Neural cell (in vitro differentiated cells): ENCODE data around the gene MGA. TPM values are rescaled to one million over a fixed set of nuclear protein-coding genes. Genes with fewer than 3 reads are reported as not detected.

Experiments used
- H2AFZ ChIP-seq: fragments of 200-600, 300-800 bp; sonication (generic), shearing (Covaris generic); 2 replicates; pipeline ENCODE4 v1.6.0; 2014; ENCODE audit warnings: low read depth, mild to moderate bottlenecking, antibody characterized with exemption, low read length, moderate library complexity
- H3F3A ChIP-seq: fragments of 200-600 bp; shearing (Covaris generic); 2 replicates; pipeline ENCODE4 v1.6.1; 2016; ENCODE audit warnings: mild to moderate bottlenecking, moderate library complexity, mixed read lengths, antibody characterized with exemption, low read length; ENCODE audit not compliant: insufficient read depth, poor library complexity, severe bottlenecking
- H3K27ac ChIP-seq: fragments of 200-600, 300-800 bp; sonication (generic), shearing (Covaris generic); 2 replicates; pipeline ENCODE4 v1.5.1; 2014; ENCODE audit warnings: mild to moderate bottlenecking, low read length, moderate library complexity
- H3K27me3 ChIP-seq: fragments of 300-800, 200-600 bp; sonication (generic), shearing (Covaris generic); 2 replicates; pipeline ENCODE4 v1.6.0; 2014; ENCODE audit warnings: mild to moderate bottlenecking, low read depth, low read length, moderate library complexity; ENCODE audit not compliant: insufficient read depth
- H3K36me3 ChIP-seq: fragments of 300-800, 200-600 bp; sonication (generic), shearing (Covaris generic); 2 replicates; pipeline ENCODE4 v1.5.1; 2014; ENCODE audit warnings: mild to moderate bottlenecking, antibody characterized with exemption, low read length, moderate library complexity; ENCODE audit not compliant: insufficient read depth
- H3K4me2 ChIP-seq: fragments of 300-800, 200-600 bp; sonication (generic), shearing (Covaris generic); 2 replicates; pipeline ENCODE4 v1.6.0; 2014; ENCODE audit warnings: mild to moderate bottlenecking, low read length
- H3K4me3 ChIP-seq: fragments of 300-800, 200-600 bp; sonication (generic), shearing (Covaris generic); 2 replicates; pipeline ENCODE4 v1.5.1; 2014; ENCODE audit warnings: mild to moderate bottlenecking, low read length, moderate library complexity
- H3K79me2 ChIP-seq: fragments of 200-600 bp; shearing (Covaris generic); replicated peaks from 2 replicates; pipeline ENCODE4 v1.6.0; 2014; ENCODE audit warnings: mild to moderate bottlenecking, low read length, moderate library complexity; ENCODE audit not compliant: insufficient read depth
- H3K9ac ChIP-seq: fragments of 300-800, 200-600 bp; sonication (generic), shearing (Covaris generic); 2 replicates; pipeline ENCODE4 v1.6.1; 2016; ENCODE audit warnings: mild to moderate bottlenecking, low read length, mixed read lengths
- H3K9me2 ChIP-seq: fragments of 200-600 bp; shearing (Covaris generic); 2 replicates; pipeline ENCODE4 v1.6.1; 2016; ENCODE audit warnings: mild to moderate bottlenecking, low read length, mixed read lengths; ENCODE audit not compliant: insufficient read depth
- H3K9me3 ChIP-seq: fragments of 200-600, 300-800 bp; sonication (generic), shearing (Covaris generic); 2 replicates; pipeline ENCODE4 v1.6.1; 2016; ENCODE audit warnings: mild to moderate bottlenecking, mixed run types, low read length, moderate library complexity, mixed read lengths
- H4K20me1 ChIP-seq: fragments of 200-600 bp; shearing (Covaris generic); 2 replicates; pipeline ENCODE4 v1.6.1; 2016; ENCODE audit warnings: mild to moderate bottlenecking, mixed run types; ENCODE audit not compliant: insufficient read depth
- EP300 ChIP-seq: fragments of 450-650 bp; conservative IDR thresholded peaks from 2 replicates; pipeline ENCODE4 v1.6.1; 2014; ENCODE audit warnings: antibody characterized with exemption, mild to moderate bottlenecking, moderate library complexity; ENCODE audit not compliant: poor library complexity, severe bottlenecking
- EZH2 ChIP-seq: fragments of 200-600, 300-800 bp; shearing (Covaris generic), sonication (generic); IDR thresholded peaks from 2 replicates; pipeline ENCODE4 v1.6.1; 2014; ENCODE audit warnings: antibody characterized with exemption, low read length, borderline replicate concordance, mild to moderate bottlenecking; ENCODE audit not compliant: insufficient read depth, poor library complexity, severe bottlenecking
- MXI1 ChIP-seq: fragments of 450-650 bp; conservative IDR thresholded peaks from 2 replicates; pipeline ENCODE4 v1.6.1; 2014; ENCODE audit warnings: antibody characterized with exemption, mild to moderate bottlenecking; ENCODE audit not compliant: poor library complexity, severe bottlenecking
- POLR2AphosphoS5 ChIP-seq: IDR thresholded peaks from 2 replicates; pipeline ENCODE4 v1.6.1; 2012
- RAD21 ChIP-seq: fragments of 450-650 bp; conservative IDR thresholded peaks from 2 replicates; pipeline ENCODE4 v1.6.1; 2014; ENCODE audit warnings: antibody characterized with exemption, mild to moderate bottlenecking, moderate library complexity
- SMC3 ChIP-seq: fragments of 450-650 bp; conservative IDR thresholded peaks from 2 replicates; pipeline ENCODE4 v1.6.1; 2014; ENCODE audit warnings: antibody characterized with exemption, mild to moderate bottlenecking, moderate library complexity; ENCODE audit not compliant: poor library complexity
- TAF1 ChIP-seq: IDR thresholded peaks from 2 replicates; pipeline ENCODE4 v1.6.1; 2012; ENCODE audit warnings: low read depth
- polyA plus RNA-seq: library from polyadenylated mRNA; depleted of rRNA; stranded (reverse); fragments of >200 nt; gene quantifications from 2 replicates; pipeline ENCODE4 v1.2.3, GENCODE V29; 2014
- TF ChIP-seq, protein P1 (sequence below): fragments of 450-650 bp; IDR thresholded peaks from 2 replicates; pipeline ENCODE4 v1.5.1; 2014; ENCODE audit warnings: antibody characterized with exemption, mild to moderate bottlenecking, moderate library complexity; ENCODE audit not compliant: poor library complexity, severe bottlenecking
- TF ChIP-seq, protein P2 (sequence below): IDR thresholded peaks from 2 replicates; pipeline ENCODE4 v1.6.1; 2012; ENCODE audit warnings: borderline replicate concordance

Gene MGA
- polyA plus RNA-seq, 1 donor from 2014 or later = 13.2 TPM

DNA sequence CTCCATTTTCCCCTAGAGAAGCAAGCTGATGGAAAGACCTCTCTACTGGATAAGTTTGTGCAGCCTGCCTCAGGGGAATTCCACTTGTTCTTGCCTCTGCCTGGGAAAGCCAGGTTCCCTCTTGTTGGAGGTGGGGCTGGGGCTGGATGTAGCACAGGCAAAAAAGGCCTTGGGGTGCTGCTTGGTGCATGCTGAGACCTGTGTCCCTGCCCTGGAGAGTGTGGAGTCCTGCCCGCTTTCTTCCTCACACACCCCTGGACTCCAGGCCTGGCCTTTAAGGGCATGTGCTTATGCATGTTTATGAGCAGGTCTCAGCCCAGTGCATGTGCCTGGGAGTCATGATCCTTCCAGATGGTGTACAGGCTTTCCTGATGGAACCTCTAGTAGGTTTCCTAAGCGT, 144.2 kb downstream of the MGA start:
- Histone ChIP-seq H3K4me2 (no peak overlapping the region), H3K4me3 (no peak overlapping the region), H3K9ac (no peak overlapping the region), H3K79me2 (no peaks in the 10 kb centered on the region), H3K36me3 (no peaks in the 10 kb centered on the region), H3K27ac (no peak overlapping the region), H3F3A (no peaks in the 10 kb centered on the region), H3K9me3 (no peaks in the 10 kb centered on the region), H3K27me3 (no peaks in the 10 kb centered on the region), H2AFZ (no peak overlapping the region), H3K9me2 (no peaks in the 10 kb centered on the region), H4K20me1 (no peaks in the 10 kb centered on the region)
- TF ChIP-seq RAD21 = no peak
- TF ChIP-seq TAF1 = no peak
- no peak for TF ChIP-seq POLR2AphosphoS5
- TF ChIP-seq EZH2 = no peak
- no peak for TF ChIP-seq MXI1
- TF ChIP-seq SMC3 = no peak

DNA sequence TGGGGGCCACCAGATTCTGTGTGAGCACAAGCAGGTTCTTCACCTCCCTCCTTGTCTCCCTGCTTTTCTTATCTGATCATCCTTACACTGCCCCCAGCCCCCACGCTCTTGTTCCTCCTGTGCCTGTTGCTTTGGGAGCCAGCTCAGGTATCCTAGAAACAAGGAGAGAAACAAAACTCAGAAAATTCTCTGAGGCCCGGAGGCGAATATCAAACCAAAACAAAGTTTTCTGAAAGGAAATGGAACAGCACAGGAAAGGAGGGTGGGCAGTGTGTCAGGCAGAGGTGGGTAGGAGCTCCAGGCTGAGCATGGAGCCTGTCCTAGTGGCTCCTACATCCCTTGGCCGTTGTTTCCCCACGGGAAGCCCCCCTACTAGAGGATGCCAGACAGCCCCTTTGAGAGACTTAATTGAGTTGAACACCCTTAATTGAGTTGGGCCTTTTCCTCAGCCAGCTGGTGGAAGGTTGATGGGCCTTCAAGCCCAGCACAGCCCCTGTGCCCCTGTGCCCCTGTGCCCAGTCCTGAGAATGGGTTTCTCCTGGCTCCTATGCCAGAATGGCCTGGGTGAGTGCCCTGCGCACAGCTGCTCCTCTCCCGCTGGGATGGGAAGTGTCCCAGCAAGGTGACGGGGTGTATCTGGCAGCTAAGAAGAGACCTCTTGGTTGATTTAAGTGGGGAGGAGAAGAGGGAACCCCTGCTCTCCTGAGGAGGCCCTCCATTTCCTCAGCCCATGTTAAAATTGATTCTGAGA, 144.9 kb downstream of the MGA start:
- Histone ChIP-seq H3K27ac (no peak overlapping the region), H3K9ac (no peak overlapping the region), H3K9me2 (no peaks in the 10 kb centered on the region), H4K20me1 (no peaks in the 10 kb centered on the region), H3K4me3 (no peak overlapping the region), H2AFZ (no peak overlapping the region), H3K27me3 (no peaks in the 10 kb centered on the region), H3K4me2 (no peak overlapping the region), H3F3A (no peaks in the 10 kb centered on the region), H3K9me3 (no peaks in the 10 kb centered on the region), H3K79me2 (no peaks in the 10 kb centered on the region), H3K36me3 (no peaks in the 10 kb centered on the region)
- no peak for TF ChIP-seq TAF1
- TF ChIP-seq EZH2 = no peak
- TF ChIP-seq, protein P1, sequence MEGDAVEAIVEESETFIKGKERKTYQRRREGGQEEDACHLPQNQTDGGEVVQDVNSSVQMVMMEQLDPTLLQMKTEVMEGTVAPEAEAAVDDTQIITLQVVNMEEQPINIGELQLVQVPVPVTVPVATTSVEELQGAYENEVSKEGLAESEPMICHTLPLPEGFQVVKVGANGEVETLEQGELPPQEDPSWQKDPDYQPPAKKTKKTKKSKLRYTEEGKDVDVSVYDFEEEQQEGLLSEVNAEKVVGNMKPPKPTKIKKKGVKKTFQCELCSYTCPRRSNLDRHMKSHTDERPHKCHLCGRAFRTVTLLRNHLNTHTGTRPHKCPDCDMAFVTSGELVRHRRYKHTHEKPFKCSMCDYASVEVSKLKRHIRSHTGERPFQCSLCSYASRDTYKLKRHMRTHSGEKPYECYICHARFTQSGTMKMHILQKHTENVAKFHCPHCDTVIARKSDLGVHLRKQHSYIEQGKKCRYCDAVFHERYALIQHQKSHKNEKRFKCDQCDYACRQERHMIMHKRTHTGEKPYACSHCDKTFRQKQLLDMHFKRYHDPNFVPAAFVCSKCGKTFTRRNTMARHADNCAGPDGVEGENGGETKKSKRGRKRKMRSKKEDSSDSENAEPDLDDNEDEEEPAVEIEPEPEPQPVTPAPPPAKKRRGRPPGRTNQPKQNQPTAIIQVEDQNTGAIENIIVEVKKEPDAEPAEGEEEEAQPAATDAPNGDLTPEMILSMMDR = no peak
- TF ChIP-seq, protein P2, sequence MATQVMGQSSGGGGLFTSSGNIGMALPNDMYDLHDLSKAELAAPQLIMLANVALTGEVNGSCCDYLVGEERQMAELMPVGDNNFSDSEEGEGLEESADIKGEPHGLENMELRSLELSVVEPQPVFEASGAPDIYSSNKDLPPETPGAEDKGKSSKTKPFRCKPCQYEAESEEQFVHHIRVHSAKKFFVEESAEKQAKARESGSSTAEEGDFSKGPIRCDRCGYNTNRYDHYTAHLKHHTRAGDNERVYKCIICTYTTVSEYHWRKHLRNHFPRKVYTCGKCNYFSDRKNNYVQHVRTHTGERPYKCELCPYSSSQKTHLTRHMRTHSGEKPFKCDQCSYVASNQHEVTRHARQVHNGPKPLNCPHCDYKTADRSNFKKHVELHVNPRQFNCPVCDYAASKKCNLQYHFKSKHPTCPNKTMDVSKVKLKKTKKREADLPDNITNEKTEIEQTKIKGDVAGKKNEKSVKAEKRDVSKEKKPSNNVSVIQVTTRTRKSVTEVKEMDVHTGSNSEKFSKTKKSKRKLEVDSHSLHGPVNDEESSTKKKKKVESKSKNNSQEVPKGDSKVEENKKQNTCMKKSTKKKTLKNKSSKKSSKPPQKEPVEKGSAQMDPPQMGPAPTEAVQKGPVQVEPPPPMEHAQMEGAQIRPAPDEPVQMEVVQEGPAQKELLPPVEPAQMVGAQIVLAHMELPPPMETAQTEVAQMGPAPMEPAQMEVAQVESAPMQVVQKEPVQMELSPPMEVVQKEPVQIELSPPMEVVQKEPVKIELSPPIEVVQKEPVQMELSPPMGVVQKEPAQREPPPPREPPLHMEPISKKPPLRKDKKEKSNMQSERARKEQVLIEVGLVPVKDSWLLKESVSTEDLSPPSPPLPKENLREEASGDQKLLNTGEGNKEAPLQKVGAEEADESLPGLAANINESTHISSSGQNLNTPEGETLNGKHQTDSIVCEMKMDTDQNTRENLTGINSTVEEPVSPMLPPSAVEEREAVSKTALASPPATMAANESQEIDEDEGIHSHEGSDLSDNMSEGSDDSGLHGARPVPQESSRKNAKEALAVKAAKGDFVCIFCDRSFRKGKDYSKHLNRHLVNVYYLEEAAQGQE = no peak
- TF ChIP-seq MXI1 = no peak
- TF ChIP-seq POLR2AphosphoS5 = no peak
- no peak for TF ChIP-seq RAD21

DNA sequence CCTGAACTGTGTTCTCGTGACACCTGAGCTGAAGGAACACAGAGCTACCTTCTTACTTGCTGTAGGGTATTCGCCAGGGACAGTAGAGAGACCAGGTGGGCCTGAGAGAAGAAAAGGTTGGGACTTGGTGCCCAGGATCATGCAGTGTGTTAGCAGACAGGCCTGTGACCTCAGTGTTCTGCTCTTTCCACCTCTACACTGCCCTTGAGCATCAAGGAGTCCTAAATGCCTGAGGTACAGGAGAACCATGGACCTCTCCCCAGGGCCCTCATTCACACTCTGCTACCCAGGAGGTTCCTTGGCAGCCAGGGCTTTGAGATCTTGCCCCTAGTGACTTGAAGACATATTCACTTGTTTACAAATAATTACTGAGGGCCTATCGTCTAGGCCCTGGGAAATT, 145.5 kb downstream of the MGA start:
- no peak for TF ChIP-seq RAD21
- TF ChIP-seq EP300 = no peak
- TF ChIP-seq, protein P2 = no peak
- TF ChIP-seq SMC3 = no peak
- no peak for TF ChIP-seq MXI1
- Histone ChIP-seq H3K27ac (no peak overlapping the region), H4K20me1 (no peaks in the 10 kb centered on the region)

More for the DNA sequence above, 145.5 kb downstream of the MGA start:
- Histone ChIP-seq H2AFZ (no peak overlapping the region), H3K4me2 (no peak overlapping the region), H3K9me3 (no peaks in the 10 kb centered on the region), H3K27me3 (no peaks in the 10 kb centered on the region), H3K9ac (no peak overlapping the region), H3K4me3 (no peak overlapping the region), H3K79me2 (no peaks in the 10 kb centered on the region), H3K36me3 (no peaks in the 10 kb centered on the region), H3F3A (no peaks in the 10 kb centered on the region), H3K9me2 (no peaks in the 10 kb centered on the region)
